GM21619 (cell line): ENCODE measurements around the gene SELENOF.

ENCODE experiments used
- ATAC-seq: cut with Tn5 transposase; IDR thresholded peaks from one replicate; pipeline ENCODE4 v1.9.1; 2021; ENCODE audit not compliant: unreplicated experiment

SELENOF gene

GRCh38 chr1:86913896-86914600 is at the start of gene SELENOF:
TSS of gene SELENOF (minus strand) at chr1:86914126. CDS start at chr1:86914111, 15 bp downstream.
- ATAC-seq: peak; percentile 72

DNA sequence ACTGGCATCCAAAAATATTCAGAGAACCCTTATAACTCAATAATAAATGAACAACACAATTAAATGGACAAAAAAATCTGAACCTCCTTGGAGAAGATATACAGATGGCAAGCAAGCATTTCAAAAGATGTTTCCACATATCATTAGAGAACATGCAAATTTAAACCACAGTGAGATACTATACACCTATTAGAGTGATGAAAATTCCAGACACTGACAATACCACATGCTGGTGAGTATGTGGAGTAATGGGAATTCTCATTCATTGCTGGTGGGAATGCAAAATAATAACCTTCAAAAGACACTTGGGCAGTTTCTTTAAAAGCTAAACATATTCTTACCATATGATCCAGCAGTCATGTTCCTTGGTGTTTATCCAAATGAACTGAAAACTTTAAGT is 46.6 kb upstream of the SELENOF start:
- no peak for ATAC-seq

- ATAC-seq: no peak
Measured at GRCh38 chr1:86957221-86957620, 43.3 kb upstream of the SELENOF start.

DNA sequence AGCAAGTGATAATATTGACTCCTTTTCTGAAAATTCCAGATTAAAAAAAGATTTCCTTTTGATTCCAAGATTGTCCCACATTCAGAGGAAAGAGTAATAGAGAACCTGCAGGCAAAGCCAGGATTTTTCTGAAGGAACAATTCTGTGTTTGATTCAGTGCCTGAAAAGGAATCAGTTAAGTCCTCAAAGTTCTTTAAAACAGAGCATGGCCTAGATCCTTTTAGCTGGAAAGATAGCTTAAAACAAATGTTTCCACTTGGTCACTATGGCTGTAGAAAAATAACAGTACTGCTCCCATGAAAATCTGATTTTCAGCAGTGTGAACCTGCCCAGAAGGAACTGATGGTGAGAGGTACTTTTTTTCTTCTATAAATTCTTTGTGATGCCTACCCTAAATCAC is 42.3 kb upstream of the SELENOF start:
- no peak for ATAC-seq

- ATAC-seq: no peak
Measured at GRCh38 chr1:86955678-86956077, 41.8 kb upstream of the SELENOF start.

DNA sequence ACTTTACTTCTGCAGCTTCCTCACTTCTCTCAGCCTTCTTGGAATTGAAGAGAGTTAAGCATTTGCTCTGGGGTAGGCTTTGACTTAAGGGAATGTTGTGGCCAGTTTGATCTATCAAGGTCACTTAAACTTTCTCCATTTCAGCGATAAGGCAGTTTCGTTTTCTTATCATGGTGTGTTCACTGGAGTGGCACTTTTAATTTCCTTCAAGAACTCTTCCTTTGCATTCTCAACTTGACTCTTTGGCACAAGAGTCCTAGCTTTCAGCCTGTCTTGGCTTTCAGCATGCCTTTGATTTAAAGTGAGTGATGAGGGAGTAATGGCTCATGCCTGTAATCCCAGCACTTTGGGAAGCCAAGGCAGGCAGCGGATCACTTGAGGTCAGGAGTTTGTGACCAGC is 39.2 kb upstream of the SELENOF start:
- ATAC-seq: no peak

- ATAC-seq: no peak
Measured at GRCh38 chr1:86951430-86951829, 37.5 kb upstream of the SELENOF start.

GRCh38 chr1:86950712-86951419 is 36.9 kb upstream of the SELENOF start:
- ATAC-seq: no peak

- ATAC-seq: no peak
Measured at GRCh38 chr1:86948212-86948611, 34.3 kb upstream of the SELENOF start.

DNA sequence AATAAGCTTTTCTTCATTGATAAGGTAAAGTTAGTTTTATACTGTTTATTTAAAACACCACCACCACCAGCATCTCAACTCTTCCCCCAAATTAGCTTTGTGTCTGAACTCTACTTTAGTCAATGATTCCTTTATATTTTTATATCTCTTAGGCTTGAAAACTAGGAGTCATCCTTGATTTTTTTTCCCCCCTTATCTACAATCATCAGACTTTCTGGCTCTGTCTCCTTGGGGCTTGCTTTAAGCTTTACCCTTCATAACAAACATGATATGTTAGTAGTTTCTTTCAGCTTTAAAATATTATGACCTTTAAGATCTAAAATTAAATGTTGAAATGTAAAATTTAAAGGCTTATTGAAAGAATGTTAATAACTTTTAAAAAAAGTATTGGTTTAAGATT is 28.8 kb upstream of the SELENOF start:
- ATAC-seq: no peak

DNA sequence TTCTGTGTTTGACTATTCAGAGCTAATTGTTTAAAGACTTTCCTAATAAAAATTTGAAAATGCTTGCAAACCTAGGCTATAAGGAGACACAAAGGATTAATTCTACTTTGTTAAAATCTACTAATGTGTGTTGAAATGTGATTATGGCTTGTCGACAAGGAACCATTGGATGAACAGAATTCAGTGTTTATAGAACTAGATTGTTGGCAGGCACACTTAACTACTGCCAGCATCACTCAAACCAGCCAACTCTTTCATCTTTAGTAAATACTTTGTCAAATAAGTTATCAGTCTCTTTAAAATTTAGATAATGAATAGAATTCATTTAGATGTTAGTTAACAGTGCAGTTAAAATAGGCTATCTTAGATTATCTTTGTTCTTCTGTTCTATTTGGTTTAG is 28.1 kb upstream of the SELENOF start:
- no peak for ATAC-seq

DNA sequence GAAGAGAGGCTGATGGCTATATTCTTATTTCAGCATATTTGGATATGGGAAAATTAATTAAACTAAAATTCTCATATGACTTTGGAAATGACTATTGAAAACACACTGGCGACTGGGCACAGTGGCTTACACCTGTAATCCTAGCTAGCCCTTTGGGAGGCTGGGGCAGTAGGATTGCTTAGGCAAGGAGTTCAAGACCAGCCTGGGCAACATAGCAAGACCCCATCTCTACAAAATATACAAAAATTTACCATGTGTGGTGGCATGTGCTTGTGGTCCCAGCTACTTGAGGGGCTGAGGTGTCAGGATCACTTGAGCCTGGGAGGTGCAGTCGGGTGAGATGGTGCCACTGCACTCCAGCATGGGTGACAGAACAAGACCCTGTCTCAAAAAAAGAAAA is 26.7 kb upstream of the SELENOF start:
- ATAC-seq: no peak

DNA sequence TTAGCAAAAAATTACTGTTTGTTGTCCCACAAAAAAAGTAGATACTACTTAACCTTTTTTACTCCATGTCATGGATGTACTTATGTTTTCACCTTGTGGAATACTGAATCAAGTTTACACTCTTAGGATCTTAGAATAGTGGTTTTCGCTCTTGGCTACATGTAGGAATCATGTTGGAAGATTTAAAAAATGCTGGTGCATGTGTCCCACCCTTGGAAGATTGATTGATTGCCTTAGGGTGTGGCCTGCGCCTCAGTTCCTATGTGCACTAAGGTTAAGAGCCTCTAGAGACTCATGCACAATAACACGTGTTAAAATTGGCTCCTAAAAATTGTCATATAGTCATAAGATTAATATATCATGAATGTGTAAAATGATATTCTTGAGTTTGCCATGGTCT is 25.5 kb upstream of the SELENOF start:
- ATAC-seq: no peak

DNA sequence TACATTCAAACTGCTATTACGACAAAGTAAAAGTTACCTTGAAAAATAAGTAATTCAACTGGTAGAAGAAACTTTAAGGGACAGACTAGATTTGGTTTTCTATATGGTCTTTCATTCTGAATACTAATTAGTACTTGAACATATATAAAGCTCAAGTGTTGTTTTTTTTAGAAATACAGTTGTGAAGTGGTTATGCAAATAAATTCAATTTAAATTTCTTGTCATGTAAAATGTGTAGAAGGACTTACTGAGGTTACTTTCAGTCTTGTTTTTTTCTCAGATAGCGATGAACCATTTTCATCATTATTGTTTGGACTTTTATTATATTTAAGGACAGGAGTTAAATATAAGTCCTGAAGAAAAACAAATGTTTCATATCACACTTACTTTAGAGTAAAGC is 24.9 kb upstream of the SELENOF start:
- no peak for ATAC-seq

- no peak for ATAC-seq
Measured at GRCh38 chr1:86938450-86938849, 24.5 kb upstream of the SELENOF start.

GRCh38 chr1:86933562-86934377 is 19.8 kb upstream of the SELENOF start:
- ATAC-seq: no peak

DNA sequence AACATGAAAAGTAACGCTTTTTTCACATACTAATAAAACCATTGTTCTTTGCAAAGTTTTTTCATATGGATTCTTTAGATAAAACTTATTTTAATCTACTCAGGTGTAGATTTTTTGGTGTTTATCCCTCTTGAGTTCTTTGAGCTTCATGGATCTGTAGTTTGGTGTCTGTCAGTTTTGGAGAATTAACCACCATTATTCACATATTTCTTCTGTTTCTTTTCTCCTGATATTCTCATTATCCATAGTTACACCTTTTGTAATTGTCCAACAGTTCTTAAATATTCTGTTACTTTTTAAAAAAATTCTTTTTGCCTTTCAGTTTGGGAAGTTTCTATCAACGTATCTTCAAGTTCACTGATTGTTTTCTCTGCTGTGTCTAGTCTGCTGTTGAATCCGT is 19.1 kb upstream of the SELENOF start:
- no peak for ATAC-seq

DNA sequence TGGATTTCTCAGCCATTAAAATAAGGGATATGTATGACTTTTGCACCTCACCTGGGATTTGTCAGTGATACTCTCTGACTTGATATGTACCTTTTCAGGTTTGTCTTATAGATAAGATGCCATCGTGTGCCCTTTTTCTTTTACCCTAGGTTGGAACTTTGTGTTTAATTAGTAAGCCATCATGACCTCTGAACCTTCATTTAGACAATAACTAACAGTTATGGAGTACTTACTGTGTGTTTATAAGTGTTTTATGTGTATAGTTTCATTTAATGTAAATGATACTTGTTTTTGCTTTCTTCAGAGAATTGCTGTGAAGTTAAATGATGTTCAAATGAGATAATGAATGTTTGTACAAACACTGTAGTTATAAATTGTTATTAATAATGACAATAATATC is 14.9 kb upstream of the SELENOF start:
- no peak for ATAC-seq

DNA sequence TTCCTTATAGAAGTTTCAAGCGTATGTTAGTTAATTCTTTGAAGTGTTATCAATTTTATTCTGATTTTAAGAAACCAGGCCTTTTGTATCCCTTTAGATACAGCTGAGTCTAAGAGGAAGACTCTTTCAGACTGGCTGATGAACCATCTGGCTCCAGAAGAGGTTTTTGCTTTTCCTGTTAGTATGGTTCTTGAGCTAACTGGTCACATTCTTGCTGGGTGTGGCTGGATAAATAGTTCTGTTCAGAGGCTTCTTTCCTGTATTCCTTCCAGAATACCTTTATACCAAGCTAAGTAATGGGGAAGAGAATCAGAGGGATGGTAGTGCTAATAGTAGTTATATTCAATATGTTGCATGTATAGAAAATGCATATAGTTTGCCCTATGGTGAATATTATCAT is 13.0 kb upstream of the SELENOF start:
- ATAC-seq: no peak

GRCh38 chr1:86925742-86926141 is 11.8 kb upstream of the SELENOF start:
- no peak for ATAC-seq

DNA sequence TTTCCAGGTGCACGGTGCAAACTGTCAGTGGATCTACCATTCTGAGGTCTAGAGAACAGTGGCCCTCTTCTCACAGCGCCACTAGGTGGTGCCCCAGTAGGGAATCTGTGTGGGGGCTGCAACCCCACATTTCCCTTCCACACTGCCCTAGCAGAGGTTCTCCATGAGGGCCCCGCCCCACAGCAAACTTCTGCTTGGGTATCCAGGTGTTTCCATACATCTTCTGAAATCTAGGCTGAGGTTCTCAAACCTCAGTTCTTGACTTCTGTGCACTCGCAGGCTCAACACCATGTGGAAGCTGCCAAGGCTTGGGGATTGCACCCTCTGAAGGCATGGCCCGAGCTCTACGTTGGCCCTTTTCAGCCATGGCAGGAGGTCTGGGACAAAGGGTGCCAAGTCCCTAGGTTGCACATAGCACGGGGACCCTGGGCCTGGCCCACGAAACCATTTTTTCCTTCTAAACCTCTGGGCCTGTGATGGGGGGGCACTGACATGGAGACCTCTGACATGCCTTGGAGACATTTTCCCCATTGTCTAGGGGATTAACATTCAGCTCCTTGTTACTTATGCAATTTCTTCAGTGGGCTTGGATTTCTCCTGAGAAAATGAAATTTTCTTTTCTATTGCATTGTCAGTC is 10.5 kb upstream of the SELENOF start:
- ATAC-seq: no peak
